ENCODE results near the gene SRRT.
"Not testable (repeated sequence)": the region's sequence is repeated elsewhere in the genome, so short reads cannot be mapped to it uniquely, and the experiment has no call there.

The SRRT gene

GRCh38 chr7:100894860-100895700 is 20.2 kb downstream of the SRRT start:
- DNase-seq (ENCODE audit: low read depth, low spot score), result peak; percentile 85

DNA sequence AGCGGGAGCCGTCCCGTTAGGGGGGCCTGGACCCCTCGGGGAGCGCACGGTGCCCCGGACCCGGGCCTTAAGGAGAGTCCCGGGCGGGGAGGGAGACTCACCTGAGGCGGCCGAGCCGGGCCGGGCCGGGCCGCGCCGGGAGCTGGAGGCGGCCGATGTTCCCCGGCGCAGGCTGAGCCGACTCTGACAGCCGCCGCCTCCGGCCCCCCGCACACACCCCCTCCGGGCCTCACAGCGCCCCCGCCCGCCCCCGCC is 20.7 kb downstream of the SRRT start, which contains the start of gene ACHE:
TSS of gene ACHE (minus strand) at position 188 of the 255 bp plus-strand sequence. CDS start 1,656 bp downstream, outside the sequence.
- DNase-seq (ENCODE audit: low read depth, low spot score), result no peak

DNA sequence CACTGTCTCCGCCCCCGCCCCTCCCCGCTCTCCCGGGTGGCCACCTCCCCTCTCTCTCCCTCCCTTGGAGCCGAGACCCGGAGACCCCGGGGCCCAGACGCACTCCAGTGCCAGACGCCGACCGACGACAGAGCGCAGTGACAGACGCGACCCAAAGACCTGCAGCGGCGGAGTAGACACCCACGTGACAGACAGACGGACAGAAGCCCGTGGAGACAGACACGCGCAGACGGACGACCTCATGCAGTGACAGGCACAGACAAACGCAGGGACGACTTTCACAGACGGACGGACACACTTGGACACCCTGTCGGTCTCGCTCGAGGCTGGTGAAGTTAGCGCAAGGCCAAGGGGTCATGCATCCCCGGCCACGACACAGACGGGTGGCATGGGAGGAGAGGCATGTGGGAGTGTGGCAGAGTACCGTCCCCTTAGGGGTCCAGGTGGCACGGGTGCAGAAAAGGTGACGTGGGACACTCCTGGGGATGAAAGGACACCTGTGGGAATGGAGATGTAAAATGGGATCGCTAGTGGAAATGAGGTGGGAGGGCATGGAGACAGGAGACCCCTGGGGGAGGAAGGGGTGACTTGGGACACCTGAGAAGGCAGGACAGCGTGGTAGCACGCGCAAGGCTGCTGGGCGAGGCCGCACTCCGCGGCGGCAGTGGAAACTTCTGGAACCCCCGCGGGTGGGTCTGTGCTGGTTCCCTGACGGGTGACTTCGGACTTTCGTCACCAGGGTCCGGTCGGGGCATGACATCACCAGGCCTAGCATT is 21.2 kb downstream of the SRRT start:
- peak; percentile 75 for DNase-seq (ENCODE audit: low read depth, low spot score)

GRCh38 chr7:100896732-100897608 is 22.1 kb downstream of the SRRT start:
- DNase-seq (ENCODE audit: low read depth, low spot score), result no peak

- no peak for DNase-seq (ENCODE audit: low read depth, low spot score)
Measured at GRCh38 chr7:100897772-100898454, 23.0 kb downstream of the SRRT start.

GRCh38 chr7:100899432-100899831 is 24.5 kb downstream of the SRRT start:
- no peak for DNase-seq (ENCODE audit: low read depth, low spot score)

GRCh38 chr7:100900978-100901377 is 26.1 kb downstream of the SRRT start:
- no peak for DNase-seq (ENCODE audit: low read depth, low spot score)

GRCh38 chr7:100901921-100902332 is 27.0 kb downstream of the SRRT start:
- DNase-seq (ENCODE audit: low read depth, low spot score), result no peak

- no peak for DNase-seq (ENCODE audit: low read depth, low spot score)
Measured at GRCh38 chr7:100902638-100903037, 27.7 kb downstream of the SRRT start.

DNA sequence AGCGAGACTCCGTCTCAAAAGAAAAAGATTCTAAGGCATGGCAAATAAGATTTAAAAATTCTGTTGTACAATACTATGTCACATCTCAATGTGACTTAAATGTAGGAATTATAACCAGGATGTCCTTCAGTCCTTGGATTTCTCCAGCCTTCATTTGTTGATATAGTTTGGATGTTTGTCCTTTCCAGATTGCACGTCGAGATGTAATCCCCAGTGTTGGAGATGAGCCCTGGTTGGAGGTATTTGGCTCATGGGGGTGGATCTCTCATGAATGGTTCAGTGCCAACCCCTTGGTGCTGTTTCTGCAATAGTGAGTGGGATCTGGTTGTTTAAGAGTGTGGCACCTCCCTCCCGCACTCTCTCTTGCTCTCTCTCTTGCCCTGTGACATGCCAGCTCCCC is 33.6 kb downstream of the SRRT start:
- DNase-seq (ENCODE audit: low read depth, low spot score), result no peak

DNA sequence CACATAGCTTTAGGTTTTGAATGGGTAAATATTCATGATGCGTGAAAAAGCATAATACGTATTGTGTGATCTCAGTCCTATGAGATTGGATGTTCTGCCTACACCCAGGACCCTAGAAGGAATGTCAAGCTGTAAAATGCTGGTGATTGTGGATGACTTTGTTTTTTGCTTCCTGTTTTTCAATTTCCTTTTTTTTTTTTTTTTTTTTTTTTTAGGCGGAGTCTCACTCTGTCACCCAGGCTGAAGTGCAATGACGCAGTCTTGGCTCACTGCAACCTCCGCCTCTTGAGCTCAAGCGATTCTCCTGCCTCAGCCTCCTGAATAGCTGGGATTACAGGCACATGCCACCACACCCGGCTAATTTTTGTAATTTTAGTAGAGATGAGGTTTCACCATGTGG is 35.5 kb downstream of the SRRT start:
- not testable (repeated sequence) for DNase-seq (ENCODE audit: low read depth, low spot score)

DNA sequence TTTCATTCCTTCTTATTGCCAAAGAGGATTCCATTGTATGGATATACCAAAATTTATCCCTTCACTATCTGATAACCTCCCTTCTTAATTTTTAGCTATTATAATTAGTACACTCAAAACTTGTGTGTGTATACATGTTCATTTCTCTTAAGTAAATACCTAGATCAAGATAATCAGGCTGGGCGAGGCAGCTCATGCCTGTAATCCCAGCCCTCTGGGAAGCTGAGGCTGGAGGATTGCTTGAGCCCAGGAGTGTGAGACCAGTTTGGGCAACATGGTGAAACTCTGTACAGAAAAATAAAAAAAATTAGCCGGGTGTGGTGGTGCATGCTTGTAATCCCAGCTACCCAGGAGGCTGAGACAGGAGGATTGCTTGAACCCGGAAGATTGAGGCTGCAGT is 36.6 kb downstream of the SRRT start:
- no peak for DNase-seq (ENCODE audit: low read depth, low spot score)

- DNase-seq (ENCODE audit: low read depth, low spot score), result no peak
Measured at GRCh38 chr7:100914208-100914878, 39.4 kb downstream of the SRRT start.

- no peak for DNase-seq (ENCODE audit: low read depth, low spot score)
Measured at GRCh38 chr7:100914879-100915447, 40.1 kb downstream of the SRRT start.

- DNase-seq (ENCODE audit: low read depth, low spot score), result not testable (repeated sequence)
Measured at GRCh38 chr7:100919335-100919734, 44.4 kb downstream of the SRRT start.

- not testable (repeated sequence) for DNase-seq (ENCODE audit: low read depth, low spot score)
Measured at GRCh38 chr7:100919779-100920437, 45.0 kb downstream of the SRRT start.

GRCh38 chr7:100921039-100921438 is 46.1 kb downstream of the SRRT start:
- no peak for DNase-seq (ENCODE audit: low read depth, low spot score)

- not testable (repeated sequence) for DNase-seq (ENCODE audit: low read depth, low spot score)
Measured at GRCh38 chr7:100923616-100924015, 48.7 kb downstream of the SRRT start.

DNA sequence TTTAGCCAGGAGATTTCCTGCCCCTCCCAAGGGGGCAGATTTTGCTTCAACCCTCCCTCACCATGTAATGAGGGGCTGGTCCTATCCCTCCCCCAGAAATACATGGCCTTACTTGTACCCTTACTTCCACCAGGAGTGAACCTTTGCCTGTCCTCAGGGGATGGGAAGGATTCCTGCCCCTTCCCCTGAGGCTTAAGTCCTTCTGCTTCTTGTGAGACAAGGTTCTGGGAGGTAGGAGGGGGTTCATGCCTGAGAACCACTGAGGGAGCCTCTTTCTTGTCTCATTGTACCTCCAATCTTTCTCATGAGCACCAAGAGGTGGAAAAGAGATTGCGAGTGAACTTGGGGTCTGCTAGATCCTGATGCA is 54.9 kb downstream of the SRRT start:
- DNase-seq (ENCODE audit: low read depth, low spot score), result no peak

DNA sequence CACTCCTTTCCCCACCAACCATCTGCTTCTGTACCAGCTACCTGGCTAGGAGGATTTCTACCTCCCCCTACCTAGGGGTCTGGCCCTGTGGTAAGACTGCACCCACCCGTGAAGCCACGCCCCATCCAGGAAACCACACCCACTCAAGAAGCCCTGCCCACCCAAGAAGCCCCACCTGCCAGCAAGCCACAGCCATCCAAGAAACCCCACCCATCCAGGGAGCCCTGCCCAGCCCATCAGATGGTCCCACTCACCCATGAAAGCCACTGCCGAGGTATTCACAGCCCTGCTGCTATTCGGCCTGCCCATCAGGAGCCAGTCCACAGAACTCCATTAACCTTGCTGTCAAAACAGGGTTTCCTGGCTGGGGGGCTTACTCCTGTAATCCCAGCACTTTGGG is 58.8 kb downstream of the SRRT start:
- no peak for DNase-seq (ENCODE audit: low read depth, low spot score)
